GM21381 (cell line): ENCODE data around the gene SARM1.

Source experiments
- ATAC-seq: cut with Tn5 transposase; IDR thresholded peaks from one replicate; pipeline ENCODE4 v1.9.1; 2021; ENCODE audit warnings: mild to moderate bottlenecking, moderate library complexity; ENCODE audit not compliant: unreplicated experiment

The SARM1 gene

GRCh38 chr17:28367641-28368305, 3.7 kb upstream of the SARM1 start:
- no peak for ATAC-seq

GRCh38 chr17:28368306-28368831, 3.1 kb upstream of the SARM1 start:
- no peak for ATAC-seq

GRCh38 chr17:28368915-28369683, 2.4 kb upstream of the SARM1 start:
- ATAC-seq, result no peak

GRCh38 chr17:28369684-28370034, 1.8 kb upstream of the SARM1 start:
- no peak for ATAC-seq

DNA sequence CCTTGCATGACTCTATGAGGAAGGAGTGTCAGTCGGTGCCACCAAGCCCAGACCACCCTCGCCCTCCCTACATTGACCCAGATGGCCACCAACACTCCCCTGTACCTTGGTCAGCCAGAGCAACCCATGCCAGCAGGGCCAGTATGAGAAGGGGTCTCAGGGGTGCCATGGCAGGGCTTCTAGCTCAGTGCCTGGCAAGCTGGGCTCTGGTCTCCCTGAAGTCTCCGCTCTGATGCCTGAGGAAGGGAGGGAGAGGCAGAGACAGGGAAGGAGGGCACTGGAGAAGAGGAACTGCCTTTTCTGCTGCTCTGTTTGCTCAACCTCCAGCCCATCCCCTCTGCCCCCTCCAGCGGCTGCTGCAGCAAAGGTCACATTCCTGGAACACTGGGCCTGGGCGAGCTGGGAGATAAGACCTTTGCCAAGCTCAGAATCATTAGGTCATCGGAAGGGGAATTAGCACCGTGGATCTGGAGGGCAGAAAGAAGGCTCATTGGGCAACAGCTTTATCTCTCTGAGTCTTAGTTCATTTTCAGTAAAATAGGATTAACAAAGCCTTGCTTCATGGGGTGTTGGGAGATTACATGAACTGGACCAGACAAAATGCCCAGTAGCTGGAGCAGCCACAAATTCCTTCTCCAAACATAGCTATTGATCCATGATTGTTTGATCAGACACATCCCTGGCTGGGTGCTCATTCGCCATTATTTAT, 1.3 kb upstream of the SARM1 start, which contains the start of gene VTN:
VTN (minus strand) TSS at position 273 of the 709 bp plus-strand sequence; CDS start at position 169, 104 bp downstream.
- no peak for ATAC-seq

- no peak for ATAC-seq
Observed at GRCh38 chr17:28370744-28371103, 770 bp upstream of the SARM1 start.

- no peak for ATAC-seq
Observed at GRCh38 chr17:28372203-28372944, 880 bp downstream of the SARM1 start.

GRCh38 chr17:28372945-28373274, 1.4 kb downstream of the SARM1 start:
- ATAC-seq, result no peak

- no peak for ATAC-seq
Observed at GRCh38 chr17:28379814-28380801, 8.6 kb downstream of the SARM1 start.

- ATAC-seq, result no peak
Observed at GRCh38 chr17:28381141-28381825, 9.8 kb downstream of the SARM1 start.

DNA sequence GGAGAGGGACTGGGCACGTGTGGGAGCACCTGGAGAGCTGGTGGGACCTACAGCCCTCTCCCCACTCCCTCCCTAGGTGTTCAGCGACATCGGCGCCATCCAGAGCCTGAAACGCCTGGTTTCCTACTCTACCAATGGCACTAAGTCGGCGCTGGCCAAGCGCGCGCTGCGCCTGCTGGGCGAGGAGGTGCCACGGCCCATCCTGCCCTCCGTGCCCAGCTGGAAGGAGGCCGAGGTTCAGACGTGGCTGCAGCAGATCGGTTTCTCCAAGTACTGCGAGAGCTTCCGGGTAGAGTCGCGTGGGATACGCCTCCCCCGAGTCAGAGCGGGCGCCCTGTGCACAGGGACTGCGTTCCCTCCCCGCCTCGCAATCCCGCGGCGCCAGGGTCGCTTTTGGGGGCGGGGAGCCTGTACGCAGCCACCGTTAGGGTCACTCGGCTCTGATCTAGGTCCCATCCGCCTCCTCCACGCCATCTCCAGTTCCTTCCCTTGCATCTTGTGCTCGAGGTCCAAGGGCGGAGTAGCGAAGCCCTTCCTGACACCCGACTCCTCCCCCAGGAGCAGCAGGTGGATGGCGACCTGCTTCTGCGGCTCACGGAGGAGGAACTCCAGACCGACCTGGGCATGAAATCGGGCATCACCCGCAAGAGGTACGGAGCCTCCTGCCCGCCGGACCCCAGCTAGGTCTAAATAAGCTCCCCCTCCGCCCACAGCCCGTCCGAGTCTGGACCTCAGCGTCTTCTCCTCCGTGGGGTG, 13.0 kb downstream of the SARM1 start:
- peak; percentile 66 for ATAC-seq

DNA sequence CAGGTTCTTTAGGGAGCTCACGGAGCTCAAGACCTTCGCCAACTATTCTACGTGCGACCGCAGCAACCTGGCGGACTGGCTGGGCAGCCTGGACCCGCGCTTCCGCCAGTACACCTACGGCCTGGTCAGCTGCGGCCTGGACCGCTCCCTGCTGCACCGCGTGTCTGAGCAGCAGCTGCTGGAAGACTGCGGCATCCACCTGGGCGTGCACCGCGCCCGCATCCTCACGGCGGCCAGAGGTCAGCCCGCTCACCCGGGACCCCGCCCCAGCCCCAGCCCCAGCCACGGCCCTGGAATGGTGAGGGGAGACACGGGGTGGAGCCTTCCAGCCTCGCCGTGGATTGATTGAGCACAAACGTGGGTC, 13.5 kb downstream of the SARM1 start:
- ATAC-seq, result no peak

GRCh38 chr17:28385406-28385805, 13.9 kb downstream of the SARM1 start:
- no peak for ATAC-seq

- ATAC-seq, result no peak
Observed at GRCh38 chr17:28386391-28386790, 14.9 kb downstream of the SARM1 start.

GRCh38 chr17:28388106-28388505, 16.6 kb downstream of the SARM1 start:
- no peak for ATAC-seq

- ATAC-seq, result no peak
Observed at GRCh38 chr17:28390141-28390540, 18.6 kb downstream of the SARM1 start.

- no peak for ATAC-seq
Observed at GRCh38 chr17:28390563-28390962, 19.1 kb downstream of the SARM1 start.

GRCh38 chr17:28390984-28391383, 19.5 kb downstream of the SARM1 start:
- ATAC-seq, result no peak

DNA sequence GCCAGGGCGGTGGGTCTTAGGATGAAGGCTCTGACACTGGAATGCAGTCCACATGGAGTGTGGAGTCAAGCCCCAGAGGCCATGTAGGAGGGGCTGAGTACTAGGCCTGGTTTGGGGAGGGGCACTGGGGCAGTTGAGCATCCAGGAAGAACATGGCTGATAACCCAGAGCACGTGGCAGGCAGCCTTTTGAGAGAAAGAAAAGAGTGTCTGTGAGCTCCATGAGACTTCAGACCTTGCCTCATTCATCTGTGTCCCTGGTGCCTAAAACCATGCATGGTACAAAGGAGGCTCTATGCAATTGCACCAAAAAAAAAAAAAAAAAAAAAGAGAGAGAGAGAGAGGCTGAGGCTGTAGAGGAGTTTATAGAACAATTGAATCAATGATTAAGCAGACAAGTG, 19.9 kb downstream of the SARM1 start:
- ATAC-seq, result no peak
